GM18498 (cell line): ENCODE measurements around the gene CMTM2.
"Not testable (repeated sequence)": the region's sequence is repeated elsewhere in the genome, so short reads cannot be mapped to it uniquely, and the experiment has no call there.

ENCODE experiments used
- ATAC-seq: cut with Tn5 transposase; IDR thresholded peaks from one replicate; pipeline ENCODE4 v1.9.1; 2021; ENCODE audit warnings: mild to moderate bottlenecking, moderate library complexity; ENCODE audit not compliant: unreplicated experiment

CMTM2 gene

GRCh38 chr16:66627611-66628378 is 48.5 kb downstream of the CMTM2 start:
- ATAC-seq: not testable (repeated sequence)

GRCh38 chr16:66629856-66630255 is 50.6 kb downstream of the CMTM2 start:
- no peak for ATAC-seq

GRCh38 chr16:66630561-66631260 is 51.4 kb downstream of the CMTM2 start:
- ATAC-seq: not testable (repeated sequence)

- not testable (repeated sequence) for ATAC-seq
Measured at GRCh38 chr16:66631558-66631957, 52.3 kb downstream of the CMTM2 start.

GRCh38 chr16:66634527-66635196 is 55.4 kb downstream of the CMTM2 start:
- no peak for ATAC-seq

GRCh38 chr16:66635406-66635805 is 56.1 kb downstream of the CMTM2 start:
- ATAC-seq: no peak

- ATAC-seq: no peak
Measured at GRCh38 chr16:66636199-66636598, 56.9 kb downstream of the CMTM2 start.

GRCh38 chr16:66637806-66638205 is 58.5 kb downstream of the CMTM2 start:
- ATAC-seq: no peak
